Inferior parietal cortex (tissue), 1 donor: ENCODE data around the gene CLSTN3.

Source experiments
- DNase-seq: peaks from one replicate; pipeline ENCODE4 v3.0.0-alpha.2; 2016; ENCODE audit errors: extremely low spot score

The CLSTN3 gene

DNA sequence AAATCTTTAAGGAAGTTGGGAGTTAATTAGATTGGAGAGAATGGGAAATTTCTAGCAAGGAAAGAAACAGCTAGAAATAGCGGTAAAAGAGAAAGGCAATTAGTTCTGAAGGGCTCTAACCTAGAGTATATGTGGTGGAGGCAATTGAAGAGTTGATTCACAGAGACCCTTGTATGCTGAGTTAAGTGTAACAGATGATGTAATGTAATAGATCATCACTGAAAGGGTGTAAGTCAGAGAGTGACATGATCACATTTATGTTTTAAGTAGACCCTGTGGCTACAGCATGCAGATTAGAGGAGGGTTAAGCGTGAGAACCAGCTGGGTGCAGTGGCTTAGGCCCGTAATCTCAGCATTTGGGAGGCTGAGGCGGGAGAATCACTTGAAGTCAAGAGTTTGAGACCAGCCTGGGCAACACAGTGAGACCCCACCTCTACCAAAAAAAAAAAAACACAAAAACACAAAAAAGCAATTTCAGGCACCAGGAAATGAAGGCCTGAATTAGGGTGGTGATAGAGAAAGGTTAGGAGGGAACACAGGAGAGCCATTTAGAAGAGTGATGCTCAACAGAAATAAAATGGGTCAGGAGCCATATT lies 4.4 kb upstream of the CLSTN3 start:
- no peak for DNase-seq

DNA sequence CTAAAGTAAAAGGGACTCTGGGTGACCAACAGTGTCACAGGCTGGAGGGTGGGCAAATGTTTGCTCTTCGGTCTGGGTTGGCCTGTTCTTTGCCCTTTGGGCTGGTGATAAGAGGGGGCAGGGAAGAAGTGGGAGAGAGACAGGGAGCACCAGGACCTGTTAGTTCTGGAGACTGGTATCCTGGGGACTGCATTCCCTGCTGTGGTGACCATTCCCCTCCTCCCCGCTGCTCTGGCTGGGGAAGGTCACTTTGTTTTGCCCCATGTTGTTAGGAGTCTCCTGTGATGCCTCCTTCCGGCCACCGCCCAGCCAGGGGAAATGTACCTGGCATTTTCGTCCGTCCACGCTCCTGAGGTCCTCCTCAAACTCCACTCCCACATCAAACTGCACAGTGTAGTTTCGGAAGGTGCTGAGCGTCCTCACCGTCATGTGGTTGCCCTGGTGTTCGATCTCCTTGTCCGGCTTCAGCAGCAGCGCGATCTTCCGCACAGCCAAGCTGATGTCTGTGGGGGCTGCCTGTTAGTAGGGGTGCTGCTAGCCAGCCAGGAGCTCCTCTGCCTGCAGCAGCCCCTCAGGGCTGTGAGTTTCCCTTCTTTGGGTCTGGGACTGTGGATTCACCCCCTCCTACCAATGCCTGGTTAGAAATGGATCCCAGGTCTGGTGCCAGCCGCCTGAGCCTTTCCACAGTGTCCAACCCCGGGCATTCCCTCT lies 2.1 kb upstream of the CLSTN3 start:
- DNase-seq, result no peak

DNA sequence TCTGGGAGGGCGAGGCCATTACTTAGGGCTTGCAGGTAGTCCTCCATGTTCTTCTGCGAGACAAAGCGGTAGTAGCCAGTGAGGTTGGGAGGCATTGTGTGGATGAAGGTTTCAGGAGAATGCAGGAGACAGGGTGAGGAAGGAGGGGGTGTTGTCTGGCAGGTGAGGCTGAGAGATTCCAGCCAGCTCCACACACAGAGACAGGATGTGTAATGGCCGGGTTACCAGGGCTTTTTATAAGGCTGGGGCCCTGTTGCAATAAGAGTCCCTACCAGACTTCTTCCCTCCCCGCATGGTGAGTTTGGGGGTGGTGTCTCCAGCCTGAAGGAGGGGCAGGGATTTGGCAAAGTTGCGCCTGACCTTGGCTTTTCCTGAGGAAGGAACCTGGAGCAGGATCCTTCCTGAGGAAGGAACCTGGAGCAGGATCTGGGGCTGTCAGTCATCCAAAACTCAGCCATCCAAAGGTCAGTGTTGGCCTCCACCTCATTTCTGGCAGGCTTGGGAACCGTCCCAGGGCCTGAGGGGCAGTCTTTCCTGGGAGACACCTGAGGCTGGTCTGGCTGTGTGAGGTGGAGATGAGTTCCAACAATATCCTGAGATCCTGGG lies 1.4 kb upstream of the CLSTN3 start, which contains the start of gene RBP5:
Gene RBP5 (minus strand): TSS at position 209 of the 606 bp plus-strand sequence. CDS start 114 bp downstream, at position 95.
- DNase-seq, result no peak

DNA sequence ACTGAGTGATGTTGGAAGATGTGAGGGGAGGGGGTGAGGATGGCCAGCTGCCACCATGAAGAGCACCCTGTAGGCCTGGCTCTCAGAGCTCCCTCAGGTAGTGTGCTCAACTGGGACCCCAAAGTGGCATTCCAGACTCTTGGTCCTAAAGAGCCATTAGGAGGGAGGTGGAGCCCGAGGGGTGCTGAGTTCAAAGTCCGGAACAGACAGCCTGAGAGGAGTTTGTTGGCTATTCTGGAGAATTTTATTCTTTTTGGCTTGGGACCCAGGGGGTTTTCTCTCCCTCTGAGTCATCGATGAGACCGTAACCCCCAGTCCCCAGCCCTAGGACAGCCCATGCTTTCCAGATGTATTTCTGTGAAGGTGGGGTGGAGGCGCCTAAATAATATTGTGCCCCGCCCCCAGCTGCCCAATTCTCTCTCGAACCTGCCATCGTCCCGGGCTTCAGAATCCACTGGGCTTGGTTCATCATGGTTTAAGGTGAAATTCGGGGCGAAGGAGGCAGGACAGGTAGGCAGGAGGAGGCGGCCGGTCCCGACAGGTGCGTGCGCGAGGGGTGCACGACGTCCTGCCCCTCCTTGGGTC lies 792 bp upstream of the CLSTN3 start:
- no peak for DNase-seq

DNA sequence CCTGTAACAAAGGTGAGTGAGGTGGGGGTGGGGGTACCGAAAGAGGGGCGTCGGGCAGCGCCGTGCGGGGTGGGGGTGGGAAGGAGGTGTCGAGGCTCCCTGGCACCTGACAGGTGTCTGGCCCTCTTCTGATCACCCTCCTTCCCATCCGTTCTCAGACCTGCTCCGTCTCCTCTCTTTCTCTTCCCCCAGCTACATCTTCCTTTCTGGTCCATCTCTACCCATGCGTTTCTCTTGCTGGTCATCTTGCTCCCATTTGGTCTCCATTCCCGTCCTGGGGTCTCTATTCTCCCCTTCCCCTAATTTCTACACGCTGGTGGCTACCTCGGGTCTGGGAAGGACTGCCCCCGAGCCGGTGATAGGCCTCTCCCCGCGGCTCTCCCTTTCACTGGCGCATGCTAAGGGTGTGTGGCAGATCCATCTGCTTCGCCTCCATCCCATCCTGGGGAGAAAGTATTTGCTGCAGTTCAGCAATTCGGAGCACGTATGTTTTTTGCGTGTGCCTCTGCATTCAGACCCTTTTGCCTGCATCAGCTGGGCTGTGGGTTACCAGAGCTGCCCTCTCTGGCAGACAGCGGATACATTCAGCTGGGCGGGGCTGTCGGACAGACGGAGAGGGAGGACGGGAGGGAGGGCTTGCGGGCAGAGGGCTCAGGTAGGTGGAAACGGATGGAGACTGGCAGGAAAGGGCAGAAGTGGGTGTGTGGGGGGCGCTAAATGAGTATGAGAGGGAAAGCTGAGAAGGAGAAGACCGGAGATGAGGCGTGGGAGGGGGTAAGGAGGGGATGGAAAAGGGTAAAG lies 730 bp downstream of the CLSTN3 start:
- DNase-seq, result peak; percentile 26

DNA sequence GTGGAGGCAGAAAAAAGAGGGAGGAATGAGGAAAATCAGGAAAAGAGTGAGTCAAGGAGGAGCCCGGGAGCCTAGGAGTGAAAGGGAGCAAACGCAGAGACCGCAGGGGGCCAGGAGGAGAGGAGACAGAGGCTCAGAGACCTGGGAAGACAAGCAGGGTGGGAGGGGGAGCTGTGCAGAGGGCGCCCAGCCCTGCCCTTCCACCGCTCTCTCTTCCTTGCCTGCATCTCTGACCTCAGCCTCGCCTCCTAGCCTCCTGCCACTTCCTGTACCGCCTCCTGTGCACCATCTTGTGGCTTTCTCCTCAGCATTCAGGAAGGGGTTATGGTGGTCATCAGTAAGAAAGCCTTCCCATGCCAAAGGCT lies 1.3 kb downstream of the CLSTN3 start:
- no peak for DNase-seq

DNA sequence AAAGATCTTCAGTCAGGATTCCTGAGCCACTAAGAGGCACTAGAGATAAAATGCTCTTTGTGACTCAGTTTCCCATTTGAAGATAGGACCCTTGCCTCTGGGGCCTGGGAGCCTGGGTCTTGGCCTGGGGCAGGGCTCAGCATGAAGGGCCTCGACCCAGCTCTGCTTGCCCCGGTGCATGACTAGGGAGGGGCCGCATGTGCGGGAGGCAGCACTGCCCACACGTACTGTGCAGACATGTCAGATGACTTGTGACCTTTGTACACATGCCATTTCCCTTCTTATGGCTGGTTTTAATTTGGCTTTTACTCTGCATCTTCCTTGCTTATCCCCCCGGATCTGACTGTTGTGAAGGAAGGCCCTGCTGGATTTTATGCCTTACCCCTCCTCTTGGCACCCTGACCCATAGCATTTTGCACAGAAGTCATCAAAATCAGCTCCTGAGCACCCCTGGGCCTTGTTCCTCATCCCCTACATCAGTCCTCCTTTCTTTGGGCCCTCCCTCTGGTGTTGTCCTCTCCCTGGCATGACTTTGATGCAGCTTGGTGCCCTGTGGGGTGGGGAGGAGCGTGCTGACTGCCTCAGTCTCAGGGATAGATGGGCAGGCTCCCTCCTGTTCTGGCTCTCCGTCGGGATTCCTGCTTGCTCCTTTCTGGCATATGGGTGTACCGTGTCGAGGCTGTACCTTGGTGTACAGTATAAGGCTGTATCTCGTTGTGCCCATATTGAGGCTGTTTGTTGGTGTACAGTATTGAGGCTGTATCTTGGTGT lies 4.4 kb downstream of the CLSTN3 start:
- no peak for DNase-seq

DNA sequence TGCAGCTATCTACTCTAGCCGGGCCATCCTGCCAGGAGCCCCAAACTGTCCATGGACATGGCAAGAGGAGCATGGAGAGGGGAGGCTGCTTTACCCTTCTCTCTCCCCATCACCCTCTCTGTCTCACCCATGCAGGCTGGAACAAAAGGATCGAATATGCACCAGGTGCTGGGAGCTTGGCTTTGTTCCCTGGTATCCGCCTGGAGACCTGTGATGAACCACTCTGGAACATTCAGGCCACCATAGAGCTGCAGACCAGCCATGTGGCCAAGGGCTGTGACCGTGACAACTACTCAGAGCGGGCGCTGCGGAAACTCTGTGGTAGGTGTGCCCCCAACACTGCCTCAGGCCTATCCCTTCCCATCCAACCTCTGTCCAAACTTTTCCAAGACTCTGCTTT lies 5.9 kb downstream of the CLSTN3 start:
- no peak for DNase-seq

DNA sequence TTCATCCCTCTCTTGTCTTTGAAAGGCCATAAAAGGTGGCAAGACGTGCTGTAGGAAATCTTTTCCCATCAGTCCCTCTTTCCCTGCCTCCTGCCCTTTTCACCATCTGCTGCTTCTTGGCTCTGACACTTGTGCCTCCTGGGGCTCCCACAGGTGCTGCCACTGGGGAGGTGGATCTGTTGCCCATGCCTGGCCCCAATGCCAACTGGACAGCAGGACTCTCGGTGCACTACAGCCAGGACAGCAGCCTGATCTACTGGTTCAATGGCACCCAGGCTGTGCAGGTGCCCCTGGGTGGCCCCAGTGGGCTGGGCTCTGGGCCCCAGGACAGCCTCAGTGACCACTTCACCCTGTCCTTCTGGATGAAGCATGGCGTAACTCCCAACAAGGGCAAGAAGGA lies 6.5 kb downstream of the CLSTN3 start:
- DNase-seq, result no peak

DNA sequence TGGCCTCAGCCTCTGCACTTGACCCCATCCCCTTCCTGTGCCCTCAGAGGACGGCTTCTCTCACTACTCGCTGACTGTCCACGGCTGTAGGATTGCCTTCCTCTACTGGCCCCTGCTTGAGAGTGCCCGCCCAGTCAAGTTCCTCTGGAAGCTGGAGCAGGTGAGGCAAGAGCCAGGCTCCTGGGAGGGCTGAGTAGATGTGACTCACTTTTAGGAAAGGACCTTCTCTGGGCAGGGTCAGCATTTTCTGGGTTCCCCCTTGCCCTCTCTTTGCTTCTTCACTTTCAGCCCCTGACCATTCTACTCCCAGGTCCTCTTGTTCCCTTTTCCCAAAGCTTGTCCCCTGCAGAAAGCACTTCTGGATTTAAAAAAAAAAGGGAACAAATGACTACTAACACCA lies 7.7 kb downstream of the CLSTN3 start:
- no peak for DNase-seq

DNA sequence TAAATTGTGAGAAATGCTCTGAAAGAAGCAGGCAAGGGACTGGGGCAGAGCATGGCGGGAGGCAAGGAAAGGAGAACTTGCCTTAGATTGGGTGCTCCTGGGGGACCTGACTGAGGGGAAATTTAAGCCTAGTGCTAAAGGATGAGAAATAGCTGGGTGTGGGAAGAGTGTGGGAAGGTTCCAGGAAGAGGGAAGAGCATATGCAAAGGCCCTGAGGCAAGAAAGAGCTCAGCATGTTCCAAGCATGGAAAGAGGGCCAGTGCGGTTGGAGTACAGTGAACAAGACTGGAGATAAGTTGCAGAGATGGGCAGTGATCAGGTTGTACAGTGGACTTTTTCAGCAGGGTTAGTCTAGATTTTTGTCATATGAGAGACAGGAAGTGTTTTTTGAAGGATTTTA lies 9.0 kb downstream of the CLSTN3 start:
- no peak for DNase-seq

DNA sequence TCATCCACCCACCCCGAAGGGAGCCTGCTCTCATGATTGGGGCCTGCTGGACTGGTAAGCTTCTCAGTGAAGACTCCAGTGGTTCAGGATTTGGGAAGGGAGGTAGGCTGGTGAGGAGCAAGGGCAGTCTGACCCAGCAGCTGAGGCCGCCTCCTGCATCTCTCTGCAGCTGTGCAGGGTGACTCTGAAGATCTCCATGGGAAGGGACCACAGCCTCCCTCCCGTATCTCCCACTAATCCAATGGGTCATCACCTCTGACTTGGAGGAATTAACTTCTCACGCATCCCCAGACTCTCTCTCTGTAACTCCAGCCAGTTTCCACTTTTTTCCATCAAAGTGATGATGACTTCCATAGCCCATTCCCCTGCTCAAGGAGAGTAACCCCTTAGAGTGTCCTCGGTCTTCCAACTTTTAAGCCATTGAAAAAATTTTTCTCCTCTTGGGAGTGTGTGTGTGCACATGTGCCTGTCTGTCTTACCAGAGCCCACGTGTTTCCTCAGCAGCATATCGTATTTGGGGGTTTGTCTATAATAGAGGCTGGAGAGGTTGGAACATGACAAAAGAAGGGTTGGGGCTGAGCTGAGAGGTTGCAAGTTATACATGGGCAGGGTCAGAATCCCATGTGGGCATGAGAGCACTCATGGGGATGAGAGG lies 11.3 kb downstream of the CLSTN3 start:
- DNase-seq, result no peak

DNA sequence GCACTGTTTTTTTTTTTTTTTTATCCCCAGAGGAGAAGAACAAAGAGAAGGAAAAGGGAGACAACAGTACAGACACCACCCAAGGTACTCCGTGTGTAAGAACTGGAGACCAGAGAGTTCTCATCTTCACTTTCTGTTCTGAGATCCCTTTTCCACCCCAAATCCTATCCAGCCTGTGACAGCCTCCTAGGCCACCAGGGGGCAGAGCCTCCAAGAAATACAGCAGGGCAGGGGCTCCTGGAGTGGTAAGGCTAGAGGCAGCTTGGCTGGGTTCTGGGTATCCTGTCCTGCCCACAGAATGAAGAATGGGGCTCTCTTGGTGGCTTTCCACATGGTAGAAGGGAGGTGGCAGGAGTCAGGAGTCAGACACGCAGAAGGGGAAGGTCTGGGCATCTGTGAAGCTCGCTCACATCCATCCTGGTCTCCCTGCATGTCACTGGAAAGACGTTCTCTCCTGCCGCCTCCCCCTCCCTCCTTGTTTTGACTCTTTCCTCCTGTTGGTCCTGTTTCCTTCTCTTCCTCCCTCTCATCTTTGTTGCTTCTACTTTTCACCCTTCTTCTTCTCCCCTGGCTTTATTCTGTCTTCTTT lies 12.0 kb downstream of the CLSTN3 start:
- DNase-seq, result peak; percentile 45

DNA sequence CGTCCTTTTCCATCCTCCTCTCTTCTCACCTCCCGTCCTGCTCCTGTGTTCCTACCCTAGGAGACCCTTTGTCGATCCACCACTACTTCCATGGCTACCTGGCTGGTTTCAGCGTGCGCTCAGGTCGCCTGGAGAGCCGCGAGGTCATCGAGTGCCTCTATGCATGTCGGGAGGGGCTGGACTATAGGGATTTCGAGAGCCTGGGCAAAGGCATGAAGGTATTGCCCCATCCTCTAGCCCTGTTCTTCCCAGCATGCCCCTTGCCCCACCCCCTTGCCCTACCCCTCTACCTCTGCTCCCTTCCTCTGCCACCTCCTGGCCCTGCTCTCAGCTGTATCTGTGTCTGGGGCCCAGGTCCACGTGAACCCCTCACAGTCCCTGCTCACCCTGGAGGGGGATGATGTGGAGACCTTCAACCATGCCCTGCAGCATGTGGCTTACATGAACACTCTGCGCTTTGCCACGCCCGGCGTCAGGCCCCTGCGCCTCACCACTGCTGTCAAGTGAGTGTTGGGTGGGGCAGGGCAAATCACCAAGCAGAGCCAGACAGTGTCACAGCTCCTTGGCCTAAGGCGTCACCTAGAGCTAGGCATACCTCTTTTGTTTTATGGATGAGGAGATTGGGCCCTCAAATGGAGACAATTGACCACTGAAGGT lies 12.8 kb downstream of the CLSTN3 start:
- DNase-seq, result no peak

DNA sequence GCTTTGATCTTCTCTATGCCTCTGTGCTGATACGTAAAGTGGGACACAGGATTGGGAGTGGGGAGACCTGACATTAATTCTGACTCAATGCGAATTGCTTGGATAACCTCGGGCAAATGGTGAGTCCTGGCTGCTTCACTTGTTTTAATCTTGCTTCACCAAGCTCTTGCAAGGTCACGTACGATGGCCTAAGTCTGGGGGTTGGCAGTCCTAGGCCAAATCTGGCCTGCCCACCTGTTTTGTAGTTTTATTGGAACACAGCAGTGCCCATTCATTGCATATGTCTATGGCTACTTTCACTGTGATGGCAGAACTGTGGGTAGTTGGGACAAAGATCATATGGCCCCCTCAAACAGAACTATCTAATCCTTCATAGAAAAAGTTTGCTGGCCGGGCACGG lies 13.4 kb downstream of the CLSTN3 start:
- DNase-seq, result no peak

DNA sequence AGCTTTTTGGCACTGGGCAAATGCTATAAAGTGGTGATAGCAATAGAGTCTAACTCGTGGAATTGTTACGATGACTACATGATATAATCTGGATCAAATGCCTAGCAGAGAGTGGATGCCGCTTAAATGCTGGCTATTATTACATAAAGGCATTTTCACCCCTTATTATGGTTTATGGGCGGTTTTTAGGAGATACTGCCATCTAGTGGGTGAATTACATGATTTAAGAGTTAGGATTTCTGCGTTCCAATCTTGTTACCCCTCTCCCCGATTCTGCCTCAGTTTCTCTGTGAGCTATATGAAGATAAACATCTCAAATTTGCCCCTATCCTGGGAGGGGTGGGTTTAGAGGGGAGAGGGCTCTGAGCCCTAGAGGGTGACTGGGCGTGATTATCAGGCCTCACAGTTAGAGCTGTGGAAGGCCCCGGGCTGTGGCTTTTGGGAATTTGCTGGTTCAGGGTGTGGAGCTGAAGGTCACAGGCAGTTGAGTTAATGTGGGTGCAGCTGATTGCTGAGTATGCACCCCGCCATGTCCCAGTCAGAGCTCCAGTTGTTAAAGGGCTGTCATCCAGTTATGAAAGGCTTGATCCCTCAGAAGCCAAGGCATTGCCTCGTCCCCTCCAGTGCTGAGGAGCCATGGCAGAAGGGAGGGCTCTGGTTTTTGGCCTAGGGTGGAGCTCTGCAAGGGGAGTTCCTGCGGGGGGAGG lies 14.4 kb downstream of the CLSTN3 start:
- DNase-seq, result peak; percentile 70

DNA sequence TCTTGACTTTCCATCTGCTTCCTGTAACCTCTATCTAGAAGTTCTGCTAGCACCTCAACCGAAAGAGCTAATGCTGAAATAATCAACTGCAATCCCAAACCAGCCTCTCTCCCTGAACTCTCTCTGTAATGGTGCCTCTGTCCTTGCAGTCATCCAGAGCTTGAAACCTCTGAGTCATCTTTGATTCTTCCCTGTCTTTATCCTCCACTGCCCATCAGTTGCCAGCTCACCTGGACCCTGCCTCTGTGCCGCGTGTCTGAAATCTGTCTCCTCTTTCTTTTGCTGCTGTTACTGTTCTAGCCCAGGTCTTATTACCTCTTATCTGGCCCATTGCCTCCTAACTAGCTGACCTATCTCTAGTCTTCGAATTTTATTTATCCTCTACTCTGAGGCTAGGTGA lies 15.5 kb downstream of the CLSTN3 start:
- no peak for DNase-seq

DNA sequence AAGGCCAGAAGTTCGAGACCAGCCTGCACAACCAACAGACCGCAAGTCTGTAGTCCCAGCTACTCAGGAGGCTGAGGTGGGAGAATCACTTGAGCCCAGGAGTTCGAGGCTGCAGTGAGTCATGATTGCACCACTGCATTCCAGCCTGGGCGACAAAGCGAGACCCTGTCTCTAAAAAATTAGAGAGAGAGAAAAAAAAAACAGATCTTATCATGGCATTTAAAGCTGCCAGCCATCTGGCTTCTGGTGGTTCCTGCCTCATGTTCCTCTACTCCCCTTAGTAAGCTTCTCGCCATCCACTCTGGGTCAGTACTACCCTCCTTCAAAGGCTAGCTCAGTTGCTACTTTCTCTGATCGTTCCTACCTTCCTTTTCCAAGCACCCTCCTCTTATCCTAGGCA lies 16.1 kb downstream of the CLSTN3 start:
- DNase-seq, result no peak

DNA sequence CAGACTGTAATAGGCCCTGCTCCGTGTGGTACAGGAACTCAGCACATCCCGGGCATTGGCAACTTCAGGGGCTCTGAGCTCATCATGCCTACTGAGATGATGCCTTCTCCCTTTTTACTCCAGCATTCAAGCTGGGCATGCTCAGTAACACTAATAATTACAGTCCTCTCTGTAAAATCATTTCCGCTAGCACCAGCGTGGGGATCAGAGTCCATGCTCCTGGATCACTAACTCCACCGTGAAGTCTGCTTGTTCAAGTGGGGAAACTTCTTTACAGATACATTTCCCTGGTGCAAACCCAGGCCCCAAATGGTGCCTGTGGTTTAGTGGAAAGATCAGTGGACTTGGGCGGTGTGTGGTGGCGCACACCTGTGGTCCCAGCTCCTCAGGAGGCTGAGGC lies 16.7 kb downstream of the CLSTN3 start:
- DNase-seq, result no peak
